H9 (cell line): ENCODE results near the gene SLC35F3. TPM values are rescaled to one million over a fixed set of nuclear protein-coding genes. Genes with fewer than 3 reads are reported as not detected.
A peak's percentile ranks its signal among the peaks of the same experiment; 100 is the strongest.

ENCODE experiments used
- DNase-seq: peaks from one replicate; pipeline ENCODE4 v3.0.0-alpha.2; 2017
- H2AFZ ChIP-seq: one replicate; pipeline ENCODE4 v1.6.1; 2013; ENCODE audit warnings: mild to moderate bottlenecking, low read length, control low read depth, moderate library complexity
- H2AK5ac ChIP-seq: 2 replicates; pipeline ENCODE4 v1.6.1; 2013; ENCODE audit warnings: low read length, control low read depth, mixed read lengths; ENCODE audit not compliant: insufficient read length
- H2BK120ac ChIP-seq: one replicate; pipeline ENCODE4 v1.6.1; 2013; ENCODE audit warnings: low read depth, mild to moderate bottlenecking, low read length, control low read depth, inconsistent platforms; ENCODE audit not compliant: poor library complexity, severe bottlenecking
- H2BK12ac ChIP-seq: 2 replicates; pipeline ENCODE4 v1.6.1; 2013; ENCODE audit warnings: low read length, control low read depth, mixed read lengths, low read depth; ENCODE audit not compliant: insufficient read length
- H2BK15ac ChIP-seq: 2 replicates; pipeline ENCODE4 v1.6.1; 2013; ENCODE audit warnings: low read depth, low read length, control low read depth
- H2BK20ac ChIP-seq: one replicate; pipeline ENCODE4 v1.6.1; 2013; ENCODE audit warnings: low read depth, mild to moderate bottlenecking, low read length, control low read depth, inconsistent platforms; ENCODE audit not compliant: poor library complexity, severe bottlenecking
- H2BK5ac ChIP-seq: 2 replicates; pipeline ENCODE4 v1.6.1; 2013; ENCODE audit warnings: low read length, control low read depth, mixed read lengths; ENCODE audit not compliant: insufficient read length
- H3K14ac ChIP-seq: 2 replicates; pipeline ENCODE4 v1.6.1; 2013; ENCODE audit warnings: low read length, control low read depth; ENCODE audit not compliant: insufficient read depth
- H3K18ac ChIP-seq: 2 replicates; pipeline ENCODE4 v1.6.1; 2013; ENCODE audit warnings: low read depth, mild to moderate bottlenecking, mixed read lengths, low read length, control low read depth; ENCODE audit not compliant: insufficient read length
- H3K23ac ChIP-seq: 2 replicates; pipeline ENCODE4 v1.6.1; 2013; ENCODE audit warnings: low read length, control low read depth, mixed read lengths, low read depth; ENCODE audit not compliant: insufficient read length
- H3K23me2 ChIP-seq: 2 replicates; pipeline ENCODE4 v1.6.1; 2013; ENCODE audit warnings: low read depth, mild to moderate bottlenecking, mixed read lengths, low read length, control low read depth; ENCODE audit not compliant: insufficient read length, poor library complexity, severe bottlenecking
- H3K27ac ChIP-seq: 2 replicates; pipeline ENCODE4 v1.5.1; 2013; ENCODE audit warnings: low read length, control low read depth, mixed read lengths, low read depth; ENCODE audit not compliant: insufficient read length
- H3K27me3 ChIP-seq: 2 replicates; pipeline ENCODE4 v1.6.1; 2013; ENCODE audit warnings: low read length, control low read depth, inconsistent platforms; ENCODE audit not compliant: insufficient read depth
- H3K4ac ChIP-seq: 2 replicates; pipeline ENCODE4 v1.6.1; 2013; ENCODE audit warnings: low read depth, mild to moderate bottlenecking, control low read depth, inconsistent platforms, low read length, moderate library complexity
- H3K4me1 ChIP-seq: 2 replicates; pipeline ENCODE4 v1.6.1; 2013; ENCODE audit warnings: low read length, control low read depth, inconsistent platforms; ENCODE audit not compliant: insufficient read depth
- H3K4me2 ChIP-seq: 2 replicates; pipeline ENCODE4 v1.6.1; 2013; ENCODE audit warnings: low read length, control low read depth, mixed read lengths; ENCODE audit not compliant: insufficient read length, insufficient read depth
- H3K56ac ChIP-seq: 2 replicates; pipeline ENCODE4 v1.6.1; 2013; ENCODE audit warnings: low read depth, mild to moderate bottlenecking, mixed read lengths, low read length, control low read depth; ENCODE audit not compliant: insufficient read length
- H3K79me1 ChIP-seq: 2 replicates; pipeline ENCODE4 v1.6.1; 2013; ENCODE audit warnings: low read depth, mild to moderate bottlenecking, moderate library complexity, low read length, control low read depth, inconsistent platforms; ENCODE audit not compliant: insufficient read depth, poor library complexity, severe bottlenecking
- H3K79me2 ChIP-seq: 2 replicates; pipeline ENCODE4 v1.6.1; 2013; ENCODE audit warnings: low read length, control low read depth, inconsistent platforms; ENCODE audit not compliant: insufficient read depth
- H3K9ac ChIP-seq: 2 replicates; pipeline ENCODE4 v1.6.1; 2013; ENCODE audit warnings: low read length, control low read depth, mixed read lengths; ENCODE audit not compliant: insufficient read length; ENCODE audit errors: extremely low read depth
- H3K9me3 ChIP-seq: one replicate; pipeline ENCODE4 v1.6.1; 2013; ENCODE audit warnings: low read depth, low read length, inconsistent platforms; ENCODE audit not compliant: control insufficient read depth
- H3T11ph ChIP-seq: one replicate; pipeline ENCODE4 v1.6.1; 2013; ENCODE audit warnings: mild to moderate bottlenecking, low read length, control low read depth, inconsistent platforms
- H4K20me1 ChIP-seq: one replicate; pipeline ENCODE4 v1.6.1; 2013; ENCODE audit not compliant: control insufficient read depth, insufficient read length, insufficient read depth
- H4K5ac ChIP-seq: 2 replicates; pipeline ENCODE4 v1.6.1; 2013; ENCODE audit warnings: low read depth, mild to moderate bottlenecking, mixed read lengths, low read length, control low read depth; ENCODE audit not compliant: insufficient read length
- H4K8ac ChIP-seq: replicated peaks from 2 replicates; pipeline ENCODE4 v1.6.1; 2013; ENCODE audit warnings: low read length, control low read depth, mixed read lengths, low read depth; ENCODE audit not compliant: insufficient read length
- H4K91ac ChIP-seq: 2 replicates; pipeline ENCODE4 v1.6.1; 2013; ENCODE audit warnings: low read depth, mild to moderate bottlenecking, moderate library complexity, mixed read lengths, low read length, control low read depth; ENCODE audit not compliant: insufficient read length
- H3K27ac Mint-ChIP-seq, 3 experiments: 2 replicates in 2 of 3; 3 replicates in 1 of 3; pipeline ENCODE4 v1.8.0; 2020 to 2021; ENCODE audit warnings: mixed read lengths in 3 of 3, mild to moderate bottlenecking in 1 of 3, moderate library complexity in 1 of 3
- H3K27me3 Mint-ChIP-seq: 2 replicates; pipeline ENCODE4 v1.8.0; 2021; ENCODE audit warnings: low read depth, mild to moderate bottlenecking, moderate library complexity, mixed read lengths
- H3K36me3 Mint-ChIP-seq, 3 experiments: 2 replicates in 2 of 3; 3 replicates in 1 of 3; pipeline ENCODE4 v1.8.0; 2020 to 2021; ENCODE audit warnings: low read depth in 3 of 3, mixed read lengths in 3 of 3; ENCODE audit not compliant: insufficient read depth in 1 of 3
- H3K4me1 Mint-ChIP-seq, 2 experiments: 2 replicates each; pipeline ENCODE4 v1.8.0; 2020; ENCODE audit warnings: mixed read lengths in 2 of 2
- H3K4me3 Mint-ChIP-seq, 2 experiments: 2 replicates in 1 of 2; 3 replicates in 1 of 2; pipeline ENCODE4 v1.8.0; 2020 to 2021; ENCODE audit warnings: mild to moderate bottlenecking in 2 of 2, mixed read lengths in 2 of 2, moderate library complexity in 1 of 2
- H3K9me3 Mint-ChIP-seq, 2 experiments: 2 replicates in 1 of 2; 3 replicates in 1 of 2; pipeline ENCODE4 v1.8.0; 2020; ENCODE audit warnings: mild to moderate bottlenecking in 2 of 2, mixed read lengths in 2 of 2, moderate library complexity in 1 of 2
- WGBS: extraction: QIAGEN DNeasy Blood & Tissue Kit; methylation state at CpG from one replicate; pipeline ENCODE4 v1.1.7; 2013; ENCODE audit warnings: missing lambda C conversion rate, low lambda C conversion rate, mixed read lengths; ENCODE audit not compliant: insufficient read length; ENCODE audit errors: extremely low coverage; 5-methylcytosine and 5-hydroxymethylcytosine counted together
- total RNA-seq: library from RNA; stranded (reverse); gene quantifications from 2 replicates; pipeline ENCODE4 v1.2.1, GENCODE V29; 2021
- TF ChIP-seq, protein P1 (sequence below): fragments of 200-600 bp; sonication (generic); conservative IDR thresholded peaks from 3 replicates; pipeline ENCODE4 v1.8.0; 2021; ENCODE audit warnings: antibody characterized with exemption, mild to moderate bottlenecking

SLC35F3 gene
- total RNA-seq, 1 experiment from 2014 or later: 0.81 TPM

GRCh38 chr1:234231061-234231892 lies 326.8 kb downstream of the SLC35F3 start:
- Mint-ChIP-seq H3K4me3 (no peak overlapping the region), H3K27me3 (peaks cover 37% of the 10 kb centered on the region), H3K9me3 (no peaks in the 10 kb centered on the region; a peak in 1 of 5 replicates), H3K27ac (no peak overlapping the region), H3K36me3 (no peaks in the 10 kb centered on the region), H3K4me1 (peaks cover 18 to 22% of the 10 kb centered on the region in 2 experiments)
- Histone ChIP-seq H3K27ac (no peak overlapping the region), H4K5ac (no peak overlapping the region), H2AK5ac (no peak overlapping the region), H3K79me2 (no peaks in the 10 kb centered on the region), H3K14ac (no peak overlapping the region), H3K4me2 (no peak overlapping the region), H3K27me3 (no peaks in the 10 kb centered on the region), H3K56ac (no peak overlapping the region), H2BK5ac (no peak overlapping the region), H2BK15ac (no peak overlapping the region), H2BK120ac (no peak overlapping the region), H3T11ph (no peak overlapping the region), H3K18ac (no peak overlapping the region), H4K8ac (no peak overlapping the region), H2BK12ac (no peak overlapping the region), H3K4me1 (peaks cover 7% of the 10 kb centered on the region; the same call in 1 of the 2 replicates), H3K23ac (no peak overlapping the region), H2BK20ac (no peak overlapping the region), H3K9ac (no peak overlapping the region), H3K9me3 (no peaks in the 10 kb centered on the region), H3K79me1 (no peaks in the 10 kb centered on the region), H3K4ac (no peak overlapping the region), H2AFZ (no peak overlapping the region), H4K91ac (no peak overlapping the region), H3K23me2 (no peaks in the 10 kb centered on the region), H4K20me1 (no peaks in the 10 kb centered on the region)
- peak; percentile 86 for DNase-seq
- TF ChIP-seq, protein P1, sequence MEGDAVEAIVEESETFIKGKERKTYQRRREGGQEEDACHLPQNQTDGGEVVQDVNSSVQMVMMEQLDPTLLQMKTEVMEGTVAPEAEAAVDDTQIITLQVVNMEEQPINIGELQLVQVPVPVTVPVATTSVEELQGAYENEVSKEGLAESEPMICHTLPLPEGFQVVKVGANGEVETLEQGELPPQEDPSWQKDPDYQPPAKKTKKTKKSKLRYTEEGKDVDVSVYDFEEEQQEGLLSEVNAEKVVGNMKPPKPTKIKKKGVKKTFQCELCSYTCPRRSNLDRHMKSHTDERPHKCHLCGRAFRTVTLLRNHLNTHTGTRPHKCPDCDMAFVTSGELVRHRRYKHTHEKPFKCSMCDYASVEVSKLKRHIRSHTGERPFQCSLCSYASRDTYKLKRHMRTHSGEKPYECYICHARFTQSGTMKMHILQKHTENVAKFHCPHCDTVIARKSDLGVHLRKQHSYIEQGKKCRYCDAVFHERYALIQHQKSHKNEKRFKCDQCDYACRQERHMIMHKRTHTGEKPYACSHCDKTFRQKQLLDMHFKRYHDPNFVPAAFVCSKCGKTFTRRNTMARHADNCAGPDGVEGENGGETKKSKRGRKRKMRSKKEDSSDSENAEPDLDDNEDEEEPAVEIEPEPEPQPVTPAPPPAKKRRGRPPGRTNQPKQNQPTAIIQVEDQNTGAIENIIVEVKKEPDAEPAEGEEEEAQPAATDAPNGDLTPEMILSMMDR: peak; percentile 70
- WGBS: no CpG with 5 or more reads among the region's 55 CpGs
